Measurements from ENCODE around the gene OPRL1. TPM values are rescaled to one million over a fixed set of nuclear protein-coding genes. Genes with fewer than 3 reads are reported as not detected.
A peak's percentile ranks its signal among the peaks of the same experiment; 100 is the strongest.

Gene OPRL1
- total RNA-seq, 1 experiment from 2014 or later, result 0.59 TPM

- ChIA-PET CTCF (interaction anchor here (1.2 to 8.0 kb wide), 3 partner anchors 12 to 71 kb away, joined by 3 to 64 read pairs (median 3); no protein-coding TSS in a partner anchor), POLR2A (interaction anchor here (1.3 kb wide), 1 partner anchor 12 kb away, joined by 6 read pairs; the partner anchor contains the start of gene TCEA2)
- H3K4me3 ChIP-seq (ENCODE audit: low read depth, low read length), result no peak overlapping the region
- Mint-ChIP-seq H3K36me3 (ENCODE audit: insufficient read depth, unreplicated experiment) (peaks cover 6% of the 10 kb centered on the region), H3K27ac (ENCODE audit: unreplicated experiment) (no peak overlapping the region), H3K4me1 (ENCODE audit: low read depth, unreplicated experiment) (no peaks in the 10 kb centered on the region), H3K27me3 (ENCODE audit: insufficient read depth, unreplicated experiment) (peaks cover 18% of the 10 kb centered on the region), H3K9me3 (ENCODE audit: unreplicated experiment) (no peaks in the 10 kb centered on the region), H3K4me3 (ENCODE audit: unreplicated experiment) (peak overlapping the region; percentile 46)
- peaks cover 3% of the 10 kb centered on the region; the same call in 1 of the 2 replicates for H3K4me1 ChIP-seq
- no peaks in the 10 kb centered on the region for H3K36me3 ChIP-seq (ENCODE audit: control insufficient read depth, insufficient read depth, low read length)
- DNase-seq, result no peak
- TF ChIP-seq, protein P1, sequence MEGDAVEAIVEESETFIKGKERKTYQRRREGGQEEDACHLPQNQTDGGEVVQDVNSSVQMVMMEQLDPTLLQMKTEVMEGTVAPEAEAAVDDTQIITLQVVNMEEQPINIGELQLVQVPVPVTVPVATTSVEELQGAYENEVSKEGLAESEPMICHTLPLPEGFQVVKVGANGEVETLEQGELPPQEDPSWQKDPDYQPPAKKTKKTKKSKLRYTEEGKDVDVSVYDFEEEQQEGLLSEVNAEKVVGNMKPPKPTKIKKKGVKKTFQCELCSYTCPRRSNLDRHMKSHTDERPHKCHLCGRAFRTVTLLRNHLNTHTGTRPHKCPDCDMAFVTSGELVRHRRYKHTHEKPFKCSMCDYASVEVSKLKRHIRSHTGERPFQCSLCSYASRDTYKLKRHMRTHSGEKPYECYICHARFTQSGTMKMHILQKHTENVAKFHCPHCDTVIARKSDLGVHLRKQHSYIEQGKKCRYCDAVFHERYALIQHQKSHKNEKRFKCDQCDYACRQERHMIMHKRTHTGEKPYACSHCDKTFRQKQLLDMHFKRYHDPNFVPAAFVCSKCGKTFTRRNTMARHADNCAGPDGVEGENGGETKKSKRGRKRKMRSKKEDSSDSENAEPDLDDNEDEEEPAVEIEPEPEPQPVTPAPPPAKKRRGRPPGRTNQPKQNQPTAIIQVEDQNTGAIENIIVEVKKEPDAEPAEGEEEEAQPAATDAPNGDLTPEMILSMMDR (IDR thresholded peaks at IDR 0.05; ENCODE audit: insufficient read depth in 1 of 2, low read depth in 1 of 2, low read length in 1 of 2, severe bottlenecking in 1 of 2, unreplicated experiment in 1 of 2), result no peak
- intact Hi-C loops (cut with micrococcal nuclease; ENCODE audit: unreplicated experiment), result no loop called here
- no peaks in the 10 kb centered on the region for H3K9me3 ChIP-seq
- peaks cover 1% of the 10 kb centered on the region for H3K27me3 ChIP-seq (replicated peaks; ENCODE audit: control insufficient read depth, insufficient read depth, low read length)
- BruUV-seq (replicated peaks), result no TSS peak
Measured at GRCh38 chr20:64051033-64051452, 28.8 kb upstream of the OPRL1 start.

- H3K4me1 ChIP-seq, result peaks cover 3% of the 10 kb centered on the region; the same call in 1 of the 2 replicates
- TF ChIP-seq, protein P1 (IDR thresholded peaks at IDR 0.05; ENCODE audit: insufficient read depth in 1 of 2, low read depth in 1 of 2, low read length in 1 of 2, severe bottlenecking in 1 of 2, unreplicated experiment in 1 of 2), result no peak
- POLR2A ChIA-PET, result interaction anchor here (1.1 kb wide), 1 partner anchor 11 kb away, joined by 4 read pairs; the partner anchor contains the start of gene TCEA2
- BruUV-seq (replicated peaks), result no TSS peak
- Mint-ChIP-seq H3K36me3 (ENCODE audit: insufficient read depth, unreplicated experiment) (peaks cover 6% of the 10 kb centered on the region), H3K27me3 (ENCODE audit: insufficient read depth, unreplicated experiment) (peaks cover 11% of the 10 kb centered on the region), H3K27ac (ENCODE audit: unreplicated experiment) (no peak overlapping the region), H3K9me3 (ENCODE audit: unreplicated experiment) (no peaks in the 10 kb centered on the region), H3K4me3 (ENCODE audit: unreplicated experiment) (no peak overlapping the region), H3K4me1 (ENCODE audit: low read depth, unreplicated experiment) (no peaks in the 10 kb centered on the region)
- no peak for DNase-seq
- no peak overlapping the region for H3K4me3 ChIP-seq (ENCODE audit: low read depth, low read length)
- CTCF ChIA-PET, result interaction anchor here (1.0 to 8.0 kb wide), 3 partner anchors 11 to 71 kb away, joined by 3 to 64 read pairs (median 3); partner anchors contain the start of gene TCEA2
- intact Hi-C loops (cut with micrococcal nuclease; ENCODE audit: unreplicated experiment), result no loop called here
- no peaks in the 10 kb centered on the region for H3K36me3 ChIP-seq (ENCODE audit: control insufficient read depth, insufficient read depth, low read length)
- H3K9me3 ChIP-seq, result no peaks in the 10 kb centered on the region
- H3K27me3 ChIP-seq (replicated peaks; ENCODE audit: control insufficient read depth, insufficient read depth, low read length), result peaks cover 1% of the 10 kb centered on the region
Measured at GRCh38 chr20:64051561-64052325, 28.1 kb upstream of the OPRL1 start.

DNA sequence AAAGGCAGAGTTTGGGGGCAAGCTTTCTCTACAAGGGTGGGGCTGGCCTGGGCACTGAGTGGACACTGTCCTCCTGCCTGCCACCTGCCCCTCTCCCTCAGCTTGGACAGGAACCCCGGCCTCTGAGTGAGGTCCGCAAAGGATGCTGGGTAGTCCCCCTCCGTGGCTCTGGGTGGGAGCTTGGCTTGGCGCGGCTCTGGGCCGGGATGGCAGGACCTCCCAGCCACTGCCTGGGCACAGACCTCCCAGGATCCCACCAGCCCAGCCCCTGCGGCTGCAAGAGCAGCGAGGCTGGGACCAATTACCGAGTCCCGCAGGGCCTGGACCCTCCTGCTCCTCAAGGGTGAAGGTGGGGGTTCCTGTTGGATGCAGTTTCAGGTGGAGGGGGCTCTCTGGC, 27.6 kb upstream of the OPRL1 start:
- peaks cover 1% of the 10 kb centered on the region for H3K27me3 ChIP-seq (replicated peaks; ENCODE audit: control insufficient read depth, insufficient read depth, low read length)
- H3K4me1 ChIP-seq, result peaks cover 3% of the 10 kb centered on the region; the same call in 1 of the 2 replicates
- no peak overlapping the region for H3K27ac Mint-ChIP-seq (ENCODE audit: unreplicated experiment)
- H3K36me3 Mint-ChIP-seq (ENCODE audit: insufficient read depth, unreplicated experiment), result peaks cover 6% of the 10 kb centered on the region
- no peaks in the 10 kb centered on the region for H3K9me3 Mint-ChIP-seq (ENCODE audit: unreplicated experiment)
- BruUV-seq (replicated peaks), result no TSS peak
- POLR2A ChIA-PET, result interaction anchor here (1.1 kb wide), 1 partner anchor 10 kb away, joined by 4 read pairs; the partner anchor contains the start of gene TCEA2
- CTCF ChIA-PET, result interaction anchor here (1.0 to 8.0 kb wide), 3 partner anchors 10 to 72 kb away, joined by 3 to 64 read pairs (median 3); partner anchors contain the start of gene TCEA2
- no peak overlapping the region for H3K4me3 ChIP-seq (ENCODE audit: low read depth, low read length)
- H3K36me3 ChIP-seq (ENCODE audit: control insufficient read depth, insufficient read depth, low read length), result no peaks in the 10 kb centered on the region
- H3K4me1 Mint-ChIP-seq (ENCODE audit: low read depth, unreplicated experiment), result no peaks in the 10 kb centered on the region
- TF ChIP-seq, protein P1 (IDR thresholded peaks at IDR 0.05; ENCODE audit: insufficient read depth in 1 of 2, low read depth in 1 of 2, low read length in 1 of 2, severe bottlenecking in 1 of 2, unreplicated experiment in 1 of 2), result no peak
- peaks cover 5% of the 10 kb centered on the region for H3K27me3 Mint-ChIP-seq (ENCODE audit: insufficient read depth, unreplicated experiment)
- no peak overlapping the region for H3K4me3 Mint-ChIP-seq (ENCODE audit: unreplicated experiment)
- H3K9me3 ChIP-seq, result no peaks in the 10 kb centered on the region
- no peak for DNase-seq
- intact Hi-C loops (cut with micrococcal nuclease; ENCODE audit: unreplicated experiment), result no loop called here

Measured in Caco-2 (cell line).